Measurements from ENCODE around the gene BRD1. TPM values are rescaled to one million over a fixed set of nuclear protein-coding genes. Genes with fewer than 3 reads are reported as not detected.

Gene BRD1
- total RNA-seq, 1 donor: 29.8 TPM

GRCh38 chr22:49727191-49727880, 100.3 kb downstream of the BRD1 start:
- no peak for DNase-seq (ENCODE audit: low read depth)
- no peak overlapping the region for H3K4me3 ChIP-seq (ENCODE audit: low read depth, low read length)
- TF ChIP-seq CTCF (IDR thresholded peaks at IDR 0.05; ENCODE audit: insufficient read depth, low read depth, low read length): no peak

- no peak overlapping the region for H3K4me3 ChIP-seq (ENCODE audit: low read depth, low read length)
- no peak for TF ChIP-seq CTCF (IDR thresholded peaks at IDR 0.05; ENCODE audit: insufficient read depth, low read depth, low read length)
- DNase-seq (ENCODE audit: low read depth): no peak
These were observed 101.0 kb downstream of the BRD1 start for GRCh38 chr22:49726701-49727101.

GRCh38 chr22:49726022-49726681, 101.5 kb downstream of the BRD1 start:
- H3K4me3 ChIP-seq (ENCODE audit: low read depth, low read length): no peak overlapping the region
- no peak for DNase-seq (ENCODE audit: low read depth)
- no peak for TF ChIP-seq CTCF (IDR thresholded peaks at IDR 0.05; ENCODE audit: insufficient read depth, low read depth, low read length)

GRCh38 chr22:49725516-49725915, 102.2 kb downstream of the BRD1 start:
- TF ChIP-seq CTCF (IDR thresholded peaks at IDR 0.05; ENCODE audit: insufficient read depth, low read depth, low read length): no peak
- DNase-seq (ENCODE audit: low read depth): no peak
- H3K4me3 ChIP-seq (ENCODE audit: low read depth, low read length): no peak overlapping the region

GRCh38 chr22:49724893-49725489, 102.7 kb downstream of the BRD1 start:
- H3K4me3 ChIP-seq (ENCODE audit: low read depth, low read length): no peak overlapping the region
- TF ChIP-seq CTCF (IDR thresholded peaks at IDR 0.05; ENCODE audit: insufficient read depth, low read depth, low read length): peak; percentile 53
- DNase-seq (ENCODE audit: low read depth): peak; percentile 27

- DNase-seq (ENCODE audit: low read depth): no peak
- TF ChIP-seq CTCF (IDR thresholded peaks at IDR 0.05; ENCODE audit: insufficient read depth, low read depth, low read length): no peak
- H3K4me3 ChIP-seq (ENCODE audit: low read depth, low read length): no peak overlapping the region
These were observed 103.4 kb downstream of the BRD1 start for GRCh38 chr22:49724030-49724892.
